Measurements from ENCODE around the gene PTPRN2. TPM values are rescaled to one million over a fixed set of nuclear protein-coding genes. Genes with fewer than 3 reads are reported as not detected.

Gene PTPRN2
- total RNA-seq, 1 donor: 0.09 TPM

GRCh38 chr7:157791666-157792065 is 796.0 kb downstream of the PTPRN2 start:
- TF ChIP-seq CTCF (IDR thresholded peaks at IDR 0.05; ENCODE audit: insufficient read depth, low read length): no peak
- H3K4me3 ChIP-seq (ENCODE audit: low read depth, low read length): no peak overlapping the region
- no peak for DNase-seq (ENCODE audit: low read depth)

GRCh38 chr7:157791261-157791660 is 796.4 kb downstream of the PTPRN2 start:
- no peak for DNase-seq (ENCODE audit: low read depth)
- TF ChIP-seq CTCF (IDR thresholded peaks at IDR 0.05; ENCODE audit: insufficient read depth, low read length): no peak
- no peak overlapping the region for H3K4me3 ChIP-seq (ENCODE audit: low read depth, low read length)

GRCh38 chr7:157789942-157790341 is 797.7 kb downstream of the PTPRN2 start:
- no peak for TF ChIP-seq CTCF (IDR thresholded peaks at IDR 0.05; ENCODE audit: insufficient read depth, low read length)
- no peak overlapping the region for H3K4me3 ChIP-seq (ENCODE audit: low read depth, low read length)
- no peak for DNase-seq (ENCODE audit: low read depth)

GRCh38 chr7:157789094-157789493 is 798.5 kb downstream of the PTPRN2 start:
- DNase-seq (ENCODE audit: low read depth): no peak
- H3K4me3 ChIP-seq (ENCODE audit: low read depth, low read length): no peak overlapping the region
- TF ChIP-seq CTCF (IDR thresholded peaks at IDR 0.05; ENCODE audit: insufficient read depth, low read length): no peak

GRCh38 chr7:157788573-157788972 is 799.0 kb downstream of the PTPRN2 start:
- no peak overlapping the region for H3K4me3 ChIP-seq (ENCODE audit: low read depth, low read length)
- TF ChIP-seq CTCF (IDR thresholded peaks at IDR 0.05; ENCODE audit: insufficient read depth, low read length): no peak
- DNase-seq (ENCODE audit: low read depth): no peak

GRCh38 chr7:157787275-157787701 is 800.3 kb downstream of the PTPRN2 start:
- no peak for DNase-seq (ENCODE audit: low read depth)
- no peak overlapping the region for H3K4me3 ChIP-seq (ENCODE audit: low read depth, low read length)
- TF ChIP-seq CTCF (IDR thresholded peaks at IDR 0.05; ENCODE audit: insufficient read depth, low read length): no peak

Data from fibroblast of the aortic adventitia (primary cell).